Measurements from ENCODE around the gene KCNIP4.

DNA sequence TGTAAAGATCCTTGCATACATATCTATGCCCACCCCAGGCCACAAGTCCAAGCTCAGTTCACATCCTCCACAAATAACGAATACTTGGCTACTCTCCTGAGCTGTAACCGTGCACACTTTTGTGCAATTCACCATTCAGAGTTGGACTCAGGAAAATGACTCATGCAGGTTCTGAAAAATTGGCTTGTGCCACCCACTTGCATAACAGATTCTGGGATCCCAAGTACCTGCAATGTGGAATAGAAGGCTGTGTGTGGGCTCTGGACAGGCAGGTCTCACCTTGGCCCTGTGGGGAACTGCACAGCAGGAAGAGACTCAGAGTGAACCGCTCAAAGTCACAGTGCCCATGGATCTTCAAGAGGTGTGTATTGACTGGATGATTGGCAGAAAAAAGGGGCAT, 745.6 kb downstream of the KCNIP4 start:
- TF ChIP-seq, protein P1, sequence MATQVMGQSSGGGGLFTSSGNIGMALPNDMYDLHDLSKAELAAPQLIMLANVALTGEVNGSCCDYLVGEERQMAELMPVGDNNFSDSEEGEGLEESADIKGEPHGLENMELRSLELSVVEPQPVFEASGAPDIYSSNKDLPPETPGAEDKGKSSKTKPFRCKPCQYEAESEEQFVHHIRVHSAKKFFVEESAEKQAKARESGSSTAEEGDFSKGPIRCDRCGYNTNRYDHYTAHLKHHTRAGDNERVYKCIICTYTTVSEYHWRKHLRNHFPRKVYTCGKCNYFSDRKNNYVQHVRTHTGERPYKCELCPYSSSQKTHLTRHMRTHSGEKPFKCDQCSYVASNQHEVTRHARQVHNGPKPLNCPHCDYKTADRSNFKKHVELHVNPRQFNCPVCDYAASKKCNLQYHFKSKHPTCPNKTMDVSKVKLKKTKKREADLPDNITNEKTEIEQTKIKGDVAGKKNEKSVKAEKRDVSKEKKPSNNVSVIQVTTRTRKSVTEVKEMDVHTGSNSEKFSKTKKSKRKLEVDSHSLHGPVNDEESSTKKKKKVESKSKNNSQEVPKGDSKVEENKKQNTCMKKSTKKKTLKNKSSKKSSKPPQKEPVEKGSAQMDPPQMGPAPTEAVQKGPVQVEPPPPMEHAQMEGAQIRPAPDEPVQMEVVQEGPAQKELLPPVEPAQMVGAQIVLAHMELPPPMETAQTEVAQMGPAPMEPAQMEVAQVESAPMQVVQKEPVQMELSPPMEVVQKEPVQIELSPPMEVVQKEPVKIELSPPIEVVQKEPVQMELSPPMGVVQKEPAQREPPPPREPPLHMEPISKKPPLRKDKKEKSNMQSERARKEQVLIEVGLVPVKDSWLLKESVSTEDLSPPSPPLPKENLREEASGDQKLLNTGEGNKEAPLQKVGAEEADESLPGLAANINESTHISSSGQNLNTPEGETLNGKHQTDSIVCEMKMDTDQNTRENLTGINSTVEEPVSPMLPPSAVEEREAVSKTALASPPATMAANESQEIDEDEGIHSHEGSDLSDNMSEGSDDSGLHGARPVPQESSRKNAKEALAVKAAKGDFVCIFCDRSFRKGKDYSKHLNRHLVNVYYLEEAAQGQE (IDR thresholded peaks at IDR 0.05; ENCODE audit: unreplicated experiment): no peak
- TF ChIP-seq, protein P2, sequence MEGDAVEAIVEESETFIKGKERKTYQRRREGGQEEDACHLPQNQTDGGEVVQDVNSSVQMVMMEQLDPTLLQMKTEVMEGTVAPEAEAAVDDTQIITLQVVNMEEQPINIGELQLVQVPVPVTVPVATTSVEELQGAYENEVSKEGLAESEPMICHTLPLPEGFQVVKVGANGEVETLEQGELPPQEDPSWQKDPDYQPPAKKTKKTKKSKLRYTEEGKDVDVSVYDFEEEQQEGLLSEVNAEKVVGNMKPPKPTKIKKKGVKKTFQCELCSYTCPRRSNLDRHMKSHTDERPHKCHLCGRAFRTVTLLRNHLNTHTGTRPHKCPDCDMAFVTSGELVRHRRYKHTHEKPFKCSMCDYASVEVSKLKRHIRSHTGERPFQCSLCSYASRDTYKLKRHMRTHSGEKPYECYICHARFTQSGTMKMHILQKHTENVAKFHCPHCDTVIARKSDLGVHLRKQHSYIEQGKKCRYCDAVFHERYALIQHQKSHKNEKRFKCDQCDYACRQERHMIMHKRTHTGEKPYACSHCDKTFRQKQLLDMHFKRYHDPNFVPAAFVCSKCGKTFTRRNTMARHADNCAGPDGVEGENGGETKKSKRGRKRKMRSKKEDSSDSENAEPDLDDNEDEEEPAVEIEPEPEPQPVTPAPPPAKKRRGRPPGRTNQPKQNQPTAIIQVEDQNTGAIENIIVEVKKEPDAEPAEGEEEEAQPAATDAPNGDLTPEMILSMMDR (conservative IDR thresholded peaks at IDR 0.05; ENCODE audit: low read depth in 2 of 2): no peak
- TF ChIP-seq EZH2 (IDR thresholded peaks at IDR 0.05; ENCODE audit: low read depth, unreplicated experiment): no peak
- TF ChIP-seq POLR2AphosphoS5 (IDR thresholded peaks at IDR 0.05; ENCODE audit: low read depth): no peak
- no peak for TF ChIP-seq EZH2phosphoT487 (IDR thresholded peaks at IDR 0.05; ENCODE audit: unreplicated experiment)
- no peak for TF ChIP-seq CREB1 (CRISPR knock-in tag; IDR thresholded peaks at IDR 0.05; ENCODE audit: low read depth)
- no peak for TF ChIP-seq ZNF331 (CRISPR knock-in tag; IDR thresholded peaks at IDR 0.05; ENCODE audit: low read depth)
- TF ChIP-seq, protein P3, sequence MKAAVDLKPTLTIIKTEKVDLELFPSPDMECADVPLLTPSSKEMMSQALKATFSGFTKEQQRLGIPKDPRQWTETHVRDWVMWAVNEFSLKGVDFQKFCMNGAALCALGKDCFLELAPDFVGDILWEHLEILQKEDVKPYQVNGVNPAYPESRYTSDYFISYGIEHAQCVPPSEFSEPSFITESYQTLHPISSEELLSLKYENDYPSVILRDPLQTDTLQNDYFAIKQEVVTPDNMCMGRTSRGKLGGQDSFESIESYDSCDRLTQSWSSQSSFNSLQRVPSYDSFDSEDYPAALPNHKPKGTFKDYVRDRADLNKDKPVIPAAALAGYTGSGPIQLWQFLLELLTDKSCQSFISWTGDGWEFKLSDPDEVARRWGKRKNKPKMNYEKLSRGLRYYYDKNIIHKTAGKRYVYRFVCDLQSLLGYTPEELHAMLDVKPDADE (IDR thresholded peaks at IDR 0.05): no peak
